Common myeloid progenitor, CD34-positive (primary cell): ENCODE results near the gene CSRP2.

Source experiments
- CTCF ChIA-PET: fragments of 350-600 bp; sonication (Branson Sonifier 250); formaldehyde crosslinking; loops from one replicate; lab custom pipeline; 2021; ENCODE audit warnings: antibody characterized with exemption; lab: Charles Lee
- POLR2A ChIA-PET: fragments of 350-600 bp; sonication (Branson Sonifier 250); formaldehyde crosslinking; loops from one replicate; lab custom pipeline; 2021; ENCODE audit warnings: antibody characterized with exemption; lab: Charles Lee
- DNase-seq, 3 donors: peaks; one replicate each; pipeline versions ENCODE4 v3.0.0 to v3.0.0-alpha.2; 2013
- H3K27ac ChIP-seq, 2 experiments: 1 replicate in 1 of 2; 2 replicates in 1 of 2; pipeline ENCODE4 v1.7.0; 2013; ENCODE audit warnings: inconsistent platforms in 2 of 2, low read length in 2 of 2, mild to moderate bottlenecking in 2 of 2, low read depth in 1 of 2, moderate library complexity in 1 of 2; ENCODE audit not compliant: severe bottlenecking in 2 of 2, insufficient read depth in 1 of 2, poor library complexity in 1 of 2
- H3K27me3 ChIP-seq, 5 experiments: replicated peaks in 2 of 5; 1 replicate in 3 of 5; 2 replicates in 2 of 5; pipeline versions ENCODE4 v1.6.1 to v1.7.0; 2013; ENCODE audit warnings: low read length in 4 of 5, mild to moderate bottlenecking in 2 of 5, moderate library complexity in 2 of 5, inconsistent platforms in 1 of 5; ENCODE audit not compliant: insufficient read depth in 5 of 5, control insufficient read depth in 4 of 5
- H3K36me3 ChIP-seq, 4 experiments: 1 replicate in 2 of 4; 2 replicates in 2 of 4; pipeline versions ENCODE4 v1.6.1 to v1.7.0; 2013; ENCODE audit warnings: low read length in 3 of 4, control low read depth in 1 of 4, mild to moderate bottlenecking in 1 of 4; ENCODE audit not compliant: control insufficient read depth in 4 of 4, insufficient read depth in 4 of 4
- H3K4me1 ChIP-seq, 4 experiments: 1 replicate in 3 of 4; 2 replicates in 1 of 4; pipeline versions ENCODE4 v1.6.1 to v1.7.1; 2013; ENCODE audit warnings: low read length in 3 of 4, mild to moderate bottlenecking in 3 of 4, control low read depth in 1 of 4, inconsistent platforms in 1 of 4, moderate library complexity in 1 of 4; ENCODE audit not compliant: control insufficient read depth in 4 of 4, insufficient read depth in 4 of 4; ENCODE audit errors: control extremely low read depth in 1 of 4
- H3K4me3 ChIP-seq, 7 experiments: 1 replicate in 4 of 7; 2 replicates in 3 of 7; pipeline versions ENCODE4 v1.5.1 to v1.7.0; 2013; ENCODE audit warnings: mild to moderate bottlenecking in 7 of 7, low read length in 6 of 7, moderate library complexity in 6 of 7, inconsistent platforms in 2 of 7, low read depth in 2 of 7, control low read depth in 1 of 7; ENCODE audit not compliant: insufficient read depth in 4 of 7, control insufficient read depth in 1 of 7; ENCODE audit errors: extremely low read depth in 1 of 7
- H3K9me3 ChIP-seq, 5 experiments: 1 replicate in 4 of 5; 2 replicates in 1 of 5; pipeline versions ENCODE4 v1.6.1 to v1.7.1; 2013; ENCODE audit warnings: low read length in 4 of 5, mild to moderate bottlenecking in 2 of 5, inconsistent platforms in 1 of 5, low read depth in 1 of 5, moderate library complexity in 1 of 5; ENCODE audit not compliant: control insufficient read depth in 4 of 5, insufficient read depth in 2 of 5; ENCODE audit errors: control extremely low read depth in 1 of 5
- WGBS: methylation state at CpG from one replicate; pipeline ENCODE4 v1.1.5; 2013; ENCODE audit not compliant: insufficient coverage; 5-methylcytosine and 5-hydroxymethylcytosine counted together

The CSRP2 gene

GRCh38 chr12:76863837-76864236 is 15.0 kb downstream of the CSRP2 start:
- POLR2A ChIA-PET = no interaction called here
- WGBS = 100% methylated on average over 1 of the region's 4 CpGs
- DNase-seq = no peak
- peaks cover 3 to 17% (median 16%) of the 10 kb centered on the region in 4 experiments for H3K4me1 ChIP-seq
- H3K9me3 ChIP-seq = no peaks in the 10 kb centered on the region
- CTCF ChIA-PET = interaction anchor here (0.6 to 1.1 kb wide), 2 partner anchors 9 to 65 kb away, joined by 3 read pairs; no protein-coding TSS in a partner anchor
- no peaks in the 10 kb centered on the region for H3K36me3 ChIP-seq
- H3K27ac ChIP-seq = no peak overlapping the region
- peaks cover 0 to 6% (median 0%) of the 10 kb centered on the region in 5 experiments for H3K27me3 ChIP-seq
- H3K4me3 ChIP-seq = no peak overlapping the region

- Histone ChIP-seq H3K9me3 (no peaks in the 10 kb centered on the region), H3K4me1 (peaks cover 3 to 18% (median 17%) of the 10 kb centered on the region in 4 experiments), H3K27ac (no peak overlapping the region), H3K36me3 (no peaks in the 10 kb centered on the region), H3K4me3 (no peak overlapping the region), H3K27me3 (peaks cover 0 to 6% (median 0%) of the 10 kb centered on the region in 5 experiments)
- WGBS = 95% methylated on average over 11 of the region's 12 CpGs
- no peak for DNase-seq
- POLR2A ChIA-PET = no interaction called here
- CTCF ChIA-PET = interaction anchor here (1.1 kb wide), 1 partner anchor 9 kb away, joined by 3 read pairs; no protein-coding TSS in a partner anchor
These were observed 15.7 kb downstream of the CSRP2 start for GRCh38 chr12:76863005-76863670.

- Histone ChIP-seq H3K27ac (no peak overlapping the region), H3K27me3 (peaks cover 0 to 4% (median 0%) of the 10 kb centered on the region in 5 experiments), H3K9me3 (peaks cover 0 to 9% (median 0%) of the 10 kb centered on the region in 5 experiments), H3K4me3 (no peak overlapping the region), H3K36me3 (peaks cover 0 to 12% (median 7%) of the 10 kb centered on the region in 4 experiments), H3K4me1 (peaks cover 3 to 18% (median 17%) of the 10 kb centered on the region in 4 experiments)
- 85% methylated on average over 2 of the region's 3 CpGs for WGBS
- ChIA-PET POLR2A (no interaction called here), CTCF (no interaction called here)
- peak in 2 of 3 donors; percentile 18 to 28 for DNase-seq
These were observed 18.6 kb downstream of the CSRP2 start for GRCh38 chr12:76860256-76860655.

- DNase-seq = peak; percentile 48 to 92 (median 90)
- 19% methylated on average over 2 of the region's 4 CpGs for WGBS
- Histone ChIP-seq H3K4me3 (peak overlapping the region in 1 of 7 experiments; percentile 3), H3K36me3 (peaks cover 0 to 13% (median 7%) of the 10 kb centered on the region in 4 experiments), H3K4me1 (peaks cover 3 to 18% (median 17%) of the 10 kb centered on the region in 4 experiments), H3K27me3 (peaks cover 0 to 2% (median 0%) of the 10 kb centered on the region in 5 experiments), H3K27ac (no peak overlapping the region), H3K9me3 (peaks cover 0 to 11% (median 0%) of the 10 kb centered on the region in 5 experiments)
- POLR2A ChIA-PET = no interaction called here
- CTCF ChIA-PET = interaction anchor here (1.3 to 1.5 kb wide), 2 partner anchors 11 to 35 kb away, joined by 4 to 5 read pairs; no protein-coding TSS in a partner anchor
These were observed 19.2 kb downstream of the CSRP2 start for GRCh38 chr12:76859611-76860010.

- Histone ChIP-seq H3K4me3 (no peak overlapping the region), H3K27me3 (no peaks in the 10 kb centered on the region), H3K27ac (no peak overlapping the region), H3K36me3 (peaks cover 3 to 24% (median 8%) of the 10 kb centered on the region in 4 experiments), H3K9me3 (peaks cover 0 to 13% (median 0%) of the 10 kb centered on the region in 5 experiments), H3K4me1 (peaks cover 3 to 18% (median 17%) of the 10 kb centered on the region in 4 experiments)
- no peak for DNase-seq
- no CpG with 5 or more reads among the region's 1 CpG for WGBS
- POLR2A ChIA-PET = no interaction called here
- CTCF ChIA-PET = interaction anchor here (1.1 kb wide), 1 partner anchor 16 kb away, joined by 3 read pairs; no protein-coding TSS in a partner anchor
These were observed 22.7 kb downstream of the CSRP2 start for GRCh38 chr12:76856018-76856644.

- Histone ChIP-seq H3K27ac (no peak overlapping the region), H3K4me1 (peaks cover 3 to 16% (median 14%) of the 10 kb centered on the region in 4 experiments), H3K36me3 (peaks cover 6 to 32% (median 13%) of the 10 kb centered on the region in 4 experiments), H3K9me3 (peaks cover 0 to 13% (median 0%) of the 10 kb centered on the region in 5 experiments), H3K4me3 (no peak overlapping the region), H3K27me3 (no peaks in the 10 kb centered on the region)
- WGBS = 100% methylated on average over 3 of the region's 4 CpGs
- CTCF ChIA-PET = interaction anchor here (1.1 kb wide), 1 partner anchor 17 kb away, joined by 3 read pairs; no protein-coding TSS in a partner anchor
- POLR2A ChIA-PET = no interaction called here
- DNase-seq = no peak
These were observed 23.5 kb downstream of the CSRP2 start for GRCh38 chr12:76855271-76855670.
